Naive thymus-derived CD4-positive, alpha-beta T cell (primary cell): Measurements from ENCODE around the gene NTNG1. TPM values are rescaled to one million over a fixed set of nuclear protein-coding genes. Genes with fewer than 3 reads are reported as not detected.

ENCODE experiments used
- ATAC-seq: fragments of 150-1000 bp; cut with Tn5 transposase; 2 replicates; pipeline ENCODE4 v1.10.0; 2021; ENCODE audit warnings: mild to moderate bottlenecking, moderate library complexity
- CTCF ChIA-PET: fragments of 350-600 bp; sonication (Branson Sonifier 250); formaldehyde crosslinking; loops from one replicate; lab custom pipeline; 2021; ENCODE audit warnings: antibody characterized with exemption; lab: Charles Lee
- POLR2A ChIA-PET: fragments of 350-600 bp; sonication (Branson Sonifier 250); formaldehyde crosslinking; loops from one replicate; lab custom pipeline; 2021; ENCODE audit warnings: antibody characterized with exemption, inconsistent platforms; lab: Charles Lee
- DNase-seq, 9 donors: peaks; one replicate each; pipeline versions ENCODE4 v3.0.0 to v3.0.0-alpha.2; 2020 to 2022; ENCODE audit warnings: mixed read lengths in 1 of 9
- H3K27ac ChIP-seq: one replicate; pipeline ENCODE4 v1.7.0; 2013; ENCODE audit warnings: mild to moderate bottlenecking, low read depth, low read length, moderate library complexity
- H3K27me3 ChIP-seq, 2 donors: one replicate each; pipeline ENCODE4 v1.7.0; 2013; ENCODE audit warnings: low read length in 2 of 2, mild to moderate bottlenecking in 2 of 2, moderate library complexity in 2 of 2; ENCODE audit not compliant: control insufficient read depth in 2 of 2, insufficient read depth in 2 of 2
- H3K36me3 ChIP-seq, 3 experiments: 1 replicate in 2 of 3; 2 replicates in 1 of 3; pipeline ENCODE4 v1.7.0; 2013; ENCODE audit warnings: low read length in 3 of 3, mild to moderate bottlenecking in 3 of 3, moderate library complexity in 1 of 3; ENCODE audit not compliant: insufficient read depth in 3 of 3, control insufficient read depth in 2 of 3
- H3K4me1 ChIP-seq, 2 donors: one replicate each; pipeline ENCODE4 v1.7.0; 2013; ENCODE audit warnings: low read length in 2 of 2, mild to moderate bottlenecking in 2 of 2, moderate library complexity in 1 of 2; ENCODE audit not compliant: control insufficient read depth in 2 of 2, insufficient read depth in 2 of 2
- H3K4me3 ChIP-seq: 2 replicates; pipeline ENCODE4 v1.7.0; 2013; ENCODE audit warnings: mild to moderate bottlenecking, low read length
- H3K9me3 ChIP-seq, 3 experiments: 1 replicate in 2 of 3; 2 replicates in 1 of 3; pipeline ENCODE4 v1.7.0; 2013; ENCODE audit warnings: low read length in 3 of 3; ENCODE audit not compliant: control insufficient read depth in 2 of 3
- H3K27ac Mint-ChIP-seq, 9 donors: one replicate each; pipeline ENCODE4 v1.8.0; 2020 to 2022; ENCODE audit warnings: mixed read lengths in 9 of 9, mild to moderate bottlenecking in 8 of 9, moderate library complexity in 5 of 9, inconsistent platforms in 2 of 9
- H3K27me3 Mint-ChIP-seq, 5 donors: one replicate each; pipeline ENCODE4 v1.8.0; 2021 to 2022; ENCODE audit warnings: mixed read lengths in 5 of 5, mild to moderate bottlenecking in 1 of 5
- H3K36me3 Mint-ChIP-seq, 5 donors: one replicate each; pipeline ENCODE4 v1.8.0; 2020 to 2022; ENCODE audit warnings: mixed read lengths in 5 of 5, mild to moderate bottlenecking in 3 of 5, inconsistent platforms in 1 of 5
- H3K4me1 Mint-ChIP-seq, 7 donors: one replicate each; pipeline ENCODE4 v1.8.0; 2020 to 2022; ENCODE audit warnings: mixed read lengths in 7 of 7, mild to moderate bottlenecking in 3 of 7, inconsistent platforms in 1 of 7
- H3K4me3 Mint-ChIP-seq, 10 donors: one replicate each; pipeline ENCODE4 v1.8.0; 2020 to 2022; ENCODE audit warnings: mild to moderate bottlenecking in 10 of 10, mixed read lengths in 10 of 10, moderate library complexity in 6 of 10, inconsistent platforms in 2 of 10
- H3K9me3 Mint-ChIP-seq, 11 donors: one replicate each; pipeline ENCODE4 v1.8.0; 2020 to 2022; ENCODE audit warnings: mixed read lengths in 11 of 11, mild to moderate bottlenecking in 4 of 11, inconsistent platforms in 1 of 11, moderate library complexity in 1 of 11
- intact Hi-C, 2 donors: fragments of 100-400 bp; cut with micrococcal nuclease; formaldehyde crosslinking; loops; one replicate each; pipeline ENCODE4 v1.15.1; 2023
- polyA plus RNA-seq, 2 donors: library from polyadenylated mRNA; unstranded; fragments of 300-500 nt; fragmentation: Illumina TruSeq; gene quantifications; one replicate each; pipeline ENCODE4 v1.2.3, GENCODE V29; 2021
- total RNA-seq, 6 experiments: library from RNA in 5 of 6; stranded (reverse) in 5 of 6; gene quantifications; 1 replicate in 5 of 6; 2 replicates in 1 of 6; pipeline ENCODE4 v1.2.3 and lab custom pipeline; 2021 to 2026

NTNG1 gene
- total and polyA plus RNA-seq, 7 experiments from 2014 or later, result not detected

DNA sequence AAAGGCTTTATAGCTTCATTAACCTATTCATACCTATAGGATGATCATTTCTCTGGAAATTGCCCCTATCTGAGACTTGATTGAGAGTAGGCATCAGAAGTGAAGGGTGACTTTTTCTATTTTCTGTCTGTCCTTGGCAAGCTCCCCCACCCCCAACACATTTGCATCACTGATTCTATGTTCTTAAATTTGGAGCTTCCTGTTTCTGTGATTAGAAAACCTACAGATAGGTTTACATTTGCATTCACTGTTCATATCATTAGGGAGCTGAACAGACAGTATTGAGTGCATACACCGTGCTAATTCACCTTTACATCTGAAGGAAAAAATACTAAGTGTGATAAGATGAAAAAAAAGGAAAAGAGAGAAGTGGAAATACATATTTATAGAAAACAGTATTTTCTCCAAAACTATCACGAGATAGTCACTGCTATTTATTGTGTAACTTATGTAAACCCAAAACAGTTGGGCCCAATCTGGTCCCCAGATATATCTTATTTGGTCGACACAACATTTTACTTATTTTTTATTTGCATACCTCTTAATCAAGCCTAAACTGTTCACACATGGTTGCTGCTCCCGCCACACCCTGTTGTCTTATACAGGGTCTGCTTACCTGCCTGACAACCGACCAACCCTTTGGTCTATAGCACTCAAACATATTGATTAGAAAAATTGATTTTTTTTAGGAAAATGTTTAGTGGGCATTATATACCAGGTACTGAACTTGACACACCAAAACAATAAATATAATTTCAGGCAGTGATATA lies 218.8 kb downstream of the NTNG1 start:
- Histone ChIP-seq H3K4me1 (no peaks in the 10 kb centered on the region), H3K27me3 (no peaks in the 10 kb centered on the region), H3K9me3 (no peaks in the 10 kb centered on the region), H3K4me3 (no peak overlapping the region), H3K27ac (no peak overlapping the region), H3K36me3 (no peaks in the 10 kb centered on the region)
- intact Hi-C loops, result no loop called here
- H3K36me3 Mint-ChIP-seq, result no peaks in the 10 kb centered on the region
- CTCF ChIA-PET, result no interaction called here
- H3K9me3 Mint-ChIP-seq, result peaks cover 0 to 4% (median 0%) of the 10 kb centered on the region in 11 donors
- no peak overlapping the region for H3K27ac Mint-ChIP-seq
- DNase-seq (no peak), ATAC-seq (no peak)
- no peak overlapping the region for H3K4me3 Mint-ChIP-seq
- POLR2A ChIA-PET, result no interaction called here
- peaks cover 0 to 3% (median 0%) of the 10 kb centered on the region in 7 donors for H3K4me1 Mint-ChIP-seq
- H3K27me3 Mint-ChIP-seq, result peaks cover 0 to 7% (median 0%) of the 10 kb centered on the region in 5 donors

DNA sequence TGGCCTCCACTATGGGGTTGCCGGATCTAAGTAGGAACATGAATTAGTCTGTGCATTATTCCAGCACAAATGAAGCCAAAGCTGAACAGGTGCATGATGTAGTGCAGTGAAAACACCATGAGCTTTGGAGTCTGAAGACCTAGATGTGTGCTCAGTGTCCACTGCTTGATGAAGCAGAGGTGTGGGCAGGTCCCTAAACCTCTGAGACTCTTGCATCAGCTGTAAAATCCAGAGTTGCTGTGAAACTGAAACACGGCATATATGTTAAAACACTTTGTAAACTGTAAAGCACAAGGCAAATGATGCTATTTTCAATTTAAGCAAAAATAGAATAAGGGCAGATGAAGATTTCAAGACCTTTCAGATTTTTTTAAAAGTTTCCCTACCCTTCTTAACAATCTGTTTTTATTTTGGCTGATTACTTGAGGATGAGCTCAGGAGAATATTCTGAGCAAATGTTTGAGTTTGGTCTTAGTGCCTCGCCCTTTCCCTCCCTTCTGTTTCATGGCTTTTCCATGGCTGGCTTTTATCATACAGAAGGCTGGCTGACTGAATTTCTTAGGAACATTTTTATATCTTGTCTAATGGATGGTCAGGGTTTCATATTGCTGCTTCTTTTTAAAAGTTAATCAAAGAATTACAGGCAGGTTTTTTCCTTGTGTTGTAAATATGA lies 221.8 kb downstream of the NTNG1 start:
- POLR2A ChIA-PET, result no interaction called here

DNA sequence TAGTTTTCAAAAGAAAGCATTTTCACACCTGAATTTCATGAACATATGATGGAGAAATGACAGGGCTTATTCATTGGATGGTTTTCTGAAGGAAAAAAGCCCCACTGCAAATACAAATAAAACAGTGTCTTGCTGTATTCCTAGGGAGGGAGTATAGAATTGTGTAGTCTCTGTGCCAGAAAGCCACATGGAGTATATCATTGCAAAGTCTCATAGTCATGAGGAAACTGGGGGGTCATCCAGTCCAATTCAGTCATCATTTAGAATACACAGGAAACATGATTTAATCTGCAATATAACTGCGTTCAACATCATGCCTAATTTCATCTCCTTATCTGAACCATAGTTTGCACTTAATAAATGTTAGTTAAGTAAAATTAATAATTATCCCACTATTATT lies 222.3 kb downstream of the NTNG1 start:
- Mint-ChIP-seq H3K9me3 (no peaks in the 10 kb centered on the region), H3K36me3 (no peaks in the 10 kb centered on the region), H3K27ac (no peak overlapping the region), H3K27me3 (peaks cover 0 to 10% (median 4%) of the 10 kb centered on the region in 5 donors), H3K4me3 (no peak overlapping the region), H3K4me1 (peaks cover 0 to 3% (median 0%) of the 10 kb centered on the region in 7 donors)
- Histone ChIP-seq H3K27ac (no peak overlapping the region), H3K36me3 (no peaks in the 10 kb centered on the region), H3K9me3 (no peaks in the 10 kb centered on the region), H3K27me3 (no peaks in the 10 kb centered on the region), H3K4me1 (no peaks in the 10 kb centered on the region), H3K4me3 (no peak overlapping the region)
- intact Hi-C loops, result no loop called here
- ATAC-seq (no peak), DNase-seq (no peak)
- ChIA-PET CTCF (no interaction called here), POLR2A (no interaction called here)

More for the DNA sequence above, 221.8 kb downstream of the NTNG1 start:
- Histone ChIP-seq H3K4me1 (no peaks in the 10 kb centered on the region), H3K27ac (no peak overlapping the region), H3K4me3 (no peak overlapping the region), H3K36me3 (no peaks in the 10 kb centered on the region), H3K27me3 (no peaks in the 10 kb centered on the region), H3K9me3 (no peaks in the 10 kb centered on the region)
- Mint-ChIP-seq H3K9me3 (no peaks in the 10 kb centered on the region), H3K4me3 (no peak overlapping the region), H3K36me3 (no peaks in the 10 kb centered on the region), H3K27ac (no peak overlapping the region), H3K4me1 (peaks cover 0 to 3% (median 0%) of the 10 kb centered on the region in 7 donors), H3K27me3 (peaks cover 0 to 7% (median under 1%) of the 10 kb centered on the region in 5 donors)
- intact Hi-C loops, result no loop called here
- CTCF ChIA-PET, result no interaction called here
- DNase-seq (no peak), ATAC-seq (no peak)

DNA sequence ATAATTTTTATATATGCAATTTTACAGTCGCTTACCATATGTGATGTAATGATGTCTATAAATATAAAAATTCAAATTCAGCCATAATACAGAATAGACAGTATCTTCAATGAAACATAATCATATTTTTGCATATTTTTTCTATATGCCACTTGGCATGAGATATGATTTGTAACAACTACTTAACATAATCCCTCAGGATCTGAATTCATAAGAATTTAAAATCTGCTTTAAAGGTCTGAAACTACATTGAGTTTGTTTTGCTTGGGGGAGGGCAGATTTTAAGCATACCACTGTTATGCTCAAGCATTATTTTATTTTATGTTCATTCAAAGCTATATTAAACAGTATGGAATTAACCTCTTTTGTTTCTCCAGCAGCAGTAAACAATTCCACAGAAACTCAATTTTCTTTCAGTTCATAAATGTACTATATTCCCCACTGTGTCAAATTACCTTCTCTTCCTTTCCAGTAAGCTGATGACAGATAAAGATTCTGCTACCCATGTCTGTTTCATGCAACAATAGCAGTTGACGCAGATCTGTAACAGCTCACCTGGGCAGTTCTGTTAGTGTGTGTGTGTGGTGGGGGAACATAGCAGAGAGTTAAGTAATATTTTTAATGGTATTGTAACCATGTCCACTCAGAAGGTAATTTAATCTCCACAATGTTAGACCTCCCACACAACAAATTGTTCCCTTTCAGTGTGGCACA lies 224.8 kb downstream of the NTNG1 start:
- Mint-ChIP-seq H3K27me3 (peaks cover 3 to 8% (median 5%) of the 10 kb centered on the region in 5 donors), H3K36me3 (no peaks in the 10 kb centered on the region), H3K9me3 (peaks cover 0 to 2% (median 0%) of the 10 kb centered on the region in 11 donors), H3K27ac (no peak overlapping the region), H3K4me3 (no peak overlapping the region), H3K4me1 (no peaks in the 10 kb centered on the region)
- DNase-seq, result no peak
- ChIA-PET CTCF (no interaction called here), POLR2A (no interaction called here)
- no peaks in the 10 kb centered on the region for H3K4me1 ChIP-seq
- ATAC-seq, result no peak
- no peak overlapping the region for H3K4me3 ChIP-seq
- no peaks in the 10 kb centered on the region for H3K27me3 ChIP-seq
- no peak overlapping the region for H3K27ac ChIP-seq
- intact Hi-C loops, result no loop called here
- H3K9me3 ChIP-seq, result no peaks in the 10 kb centered on the region
- no peaks in the 10 kb centered on the region for H3K36me3 ChIP-seq

DNA sequence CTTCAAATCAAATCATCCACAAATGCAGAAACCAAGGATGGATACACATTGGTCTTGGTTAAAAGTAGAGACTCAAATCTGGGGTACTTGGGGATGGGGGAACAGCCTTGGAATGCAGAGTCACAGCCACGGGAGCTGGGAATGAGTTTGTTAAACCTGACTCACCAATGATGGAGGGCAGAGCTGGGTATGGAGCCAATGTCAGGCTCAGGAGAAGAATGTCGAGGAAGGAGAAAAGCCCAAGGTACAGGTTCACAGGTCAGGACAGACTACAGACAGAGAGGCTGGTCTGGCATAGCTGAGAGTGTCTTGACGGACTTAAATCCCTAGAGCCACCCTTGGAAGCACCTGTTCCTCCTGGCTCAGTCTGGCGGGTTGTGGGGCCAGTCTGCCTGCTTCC lies 237.6 kb downstream of the NTNG1 start:
- Histone ChIP-seq H3K4me3 (no peak overlapping the region), H3K27me3 (no peaks in the 10 kb centered on the region), H3K36me3 (no peaks in the 10 kb centered on the region), H3K27ac (no peak overlapping the region), H3K9me3 (no peaks in the 10 kb centered on the region), H3K4me1 (no peaks in the 10 kb centered on the region)
- ChIA-PET CTCF (no interaction called here), POLR2A (no interaction called here)
- Mint-ChIP-seq H3K4me3 (no peak overlapping the region), H3K27ac (no peak overlapping the region), H3K36me3 (no peaks in the 10 kb centered on the region), H3K4me1 (no peaks in the 10 kb centered on the region), H3K27me3 (peaks cover 0 to 20% (median 7%) of the 10 kb centered on the region in 5 donors), H3K9me3 (peaks cover 0 to 3% (median 0%) of the 10 kb centered on the region in 11 donors)
- ATAC-seq (no peak), DNase-seq (no peak)
- intact Hi-C loops, result no loop called here

DNA sequence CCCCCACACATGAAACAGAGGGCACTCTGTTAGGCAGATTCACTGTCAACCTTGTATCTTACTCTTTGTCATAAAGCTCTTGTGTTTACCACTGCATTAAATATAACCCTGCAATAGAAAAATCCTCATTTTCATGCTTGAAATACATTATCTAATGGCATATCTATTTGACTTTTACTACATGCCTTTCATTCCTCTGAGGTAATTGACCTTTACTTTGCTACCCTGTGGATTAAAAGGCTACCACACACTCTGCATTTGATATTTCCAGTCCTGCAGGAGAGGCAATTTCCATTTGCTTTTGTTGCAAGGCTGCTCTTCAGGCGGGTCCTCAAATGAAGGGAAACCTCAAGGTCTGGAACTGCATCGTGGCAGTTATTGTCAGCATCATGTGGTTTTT lies 238.0 kb downstream of the NTNG1 start:
- intact Hi-C loops, result no loop called here
- no peak for ATAC-seq
- Histone ChIP-seq H3K4me3 (no peak overlapping the region), H3K36me3 (no peaks in the 10 kb centered on the region), H3K27me3 (no peaks in the 10 kb centered on the region), H3K27ac (no peak overlapping the region), H3K9me3 (no peaks in the 10 kb centered on the region), H3K4me1 (no peaks in the 10 kb centered on the region)
- DNase-seq, result no peak
- H3K27ac Mint-ChIP-seq, result no peak overlapping the region
- H3K36me3 Mint-ChIP-seq, result no peaks in the 10 kb centered on the region
- H3K4me3 Mint-ChIP-seq, result no peak overlapping the region
- no peaks in the 10 kb centered on the region for H3K4me1 Mint-ChIP-seq
- ChIA-PET POLR2A (no interaction called here), CTCF (no interaction called here)
- H3K9me3 Mint-ChIP-seq, result peaks cover 0 to 3% (median 0%) of the 10 kb centered on the region in 11 donors
- H3K27me3 Mint-ChIP-seq, result peaks cover 0 to 20% (median 7%) of the 10 kb centered on the region in 5 donors
